SK-N-SH (cell line): ENCODE measurements around the gene AP4S1.

ENCODE experiments used
- CTCF ChIP-seq: fragments of 200-600 bp; sonication (generic); IDR thresholded peaks from 2 replicates; pipeline ENCODE4 v1.6.1; 2017; ENCODE audit warnings: antibody characterized with exemption, mild to moderate bottlenecking, moderate library complexity
- RFX5 ChIP-seq: IDR thresholded peaks from 2 replicates; pipeline ENCODE4 v1.6.1; 2012; ENCODE audit warnings: mild to moderate bottlenecking, improper control_type of control experiment, low read length
- TCF12 ChIP-seq: IDR thresholded peaks from 2 replicates; pipeline ENCODE4 v1.4.0; 2012

GRCh38 chr14:31029016-31029970 lies 3.8 kb downstream of the AP4S1 start:
- no peak for TF ChIP-seq TCF12
- no peak for TF ChIP-seq RFX5
- TF ChIP-seq CTCF: no peak
